HepG2 (cell line): Measurements from ENCODE around the gene ETV2. TPM values are rescaled to one million over a fixed set of nuclear protein-coding genes. Genes with fewer than 3 reads are reported as not detected.

ENCODE experiments used
- BHLHE40 ChIP-seq: IDR thresholded peaks from 2 replicates; pipeline ENCODE4 v1.6.1; 2011; ENCODE audit warnings: low read length, improper control_type of control experiment
- CERS6 ChIP-seq: sonication (generic); formaldehyde crosslinking; IDR thresholded peaks from 2 replicates; pipeline ENCODE4 v1.5.0; 2020; ENCODE audit warnings: missing genetic modification reagents
- DNMT1 ChIP-seq: sonication (generic); formaldehyde crosslinking; IDR thresholded peaks from 2 replicates; pipeline ENCODE4 v1.5.1; 2020; ENCODE audit warnings: mild to moderate bottlenecking, missing genetic modification reagents
- MEIS2 ChIP-seq: sonication (generic); formaldehyde crosslinking; IDR thresholded peaks from 2 replicates; pipeline ENCODE4 v1.9.0; 2021; ENCODE audit warnings: mild to moderate bottlenecking, missing genetic modification reagents
- NR2F6 ChIP-seq, 2 experiments: IDR thresholded peaks; 2 replicates each; pipeline ENCODE4 v1.6.1; 2016; ENCODE audit warnings: antibody characterized with exemption in 1 of 2, mild to moderate bottlenecking in 1 of 2
- SAFB2 ChIP-seq: sonication (generic); formaldehyde crosslinking; IDR thresholded peaks from 2 replicates; pipeline ENCODE4 v1.5.1; 2020; ENCODE audit warnings: missing genetic modification reagents, low read depth, mild to moderate bottlenecking, borderline replicate concordance
- TBP ChIP-seq: sonication (generic); formaldehyde crosslinking; IDR thresholded peaks from 2 replicates; pipeline ENCODE4 v1.5.0; 2020; ENCODE audit warnings: missing genetic modification reagents
- ZNF546 ChIP-seq: sonication (generic); formaldehyde crosslinking; conservative IDR thresholded peaks from 2 replicates; pipeline ENCODE4 v1.8.1; 2023; ENCODE audit warnings: mild to moderate bottlenecking, missing genetic modification reagents
- ZNF547 ChIP-seq: sonication (generic); formaldehyde crosslinking; IDR thresholded peaks from 2 replicates; pipeline ENCODE4 v1.5.1; 2020; ENCODE audit warnings: mild to moderate bottlenecking, missing genetic modification reagents
- ZNF570 ChIP-seq: sonication (generic); formaldehyde crosslinking; IDR thresholded peaks from 2 replicates; pipeline ENCODE4 v1.4.0; 2020; ENCODE audit warnings: mild to moderate bottlenecking, missing genetic modification reagents, borderline replicate concordance
- ZNF747 ChIP-seq: sonication (generic); formaldehyde crosslinking; IDR thresholded peaks from 2 replicates; pipeline ENCODE4 v1.8.1; 2023; ENCODE audit warnings: missing genetic modification reagents, mild to moderate bottlenecking, borderline replicate concordance
- ZSCAN31 ChIP-seq: sonication (generic); formaldehyde crosslinking; IDR thresholded peaks from 2 replicates; pipeline ENCODE4 v1.5.0; 2020; ENCODE audit warnings: low read depth, mild to moderate bottlenecking, missing genetic modification reagents
- polyA plus RNA-seq, 8 experiments: library from polyadenylated mRNA; depleted of rRNA in 3 of 8; stranded (reverse) in 7 of 8; unstranded in 1 of 8; fragments of >200 nt; fragmentation: Illumina TruSeq in 4 of 8; extraction: Trizol in 4 of 8; gene quantifications; 2 replicates each; pipeline versions ENCODE4 v1.2.1 to v1.2.3, GENCODE V29; 2011 to 2016; ENCODE audit warnings: low read depth in 4 of 8, missing spikeins in 1 of 8, mixed read lengths in 1 of 8; ENCODE audit not compliant: insufficient read depth in 1 of 8
- total RNA-seq, 5 experiments: library from RNA; depleted of rRNA; stranded (reverse); fragments of >200 nt; fragmentation: Illumina TruSeq; extraction: Trizol; gene quantifications; 2 replicates each; pipeline ENCODE4 v1.2.3, GENCODE V29; 2016; ENCODE audit warnings: low read depth in 1 of 5
- TF ChIP-seq, protein P1 (sequence below): sonication (generic); formaldehyde crosslinking; IDR thresholded peaks from 2 replicates; pipeline ENCODE4 v1.4.0; 2020; ENCODE audit warnings: low read depth, mild to moderate bottlenecking, missing genetic modification reagents
- TF ChIP-seq, protein P2 (sequence below): IDR thresholded peaks from 2 replicates; pipeline ENCODE4 v1.4.0; 2020; ENCODE audit warnings: mild to moderate bottlenecking, missing genetic modification reagents

Gene ETV2
- total and polyA plus RNA-seq, 2 of the 13 experiments (the other 11 are each of a cell fraction or from before 2014, with no cell fraction given): 0.07 to 0.20 TPM

- TF ChIP-seq, protein P1, sequence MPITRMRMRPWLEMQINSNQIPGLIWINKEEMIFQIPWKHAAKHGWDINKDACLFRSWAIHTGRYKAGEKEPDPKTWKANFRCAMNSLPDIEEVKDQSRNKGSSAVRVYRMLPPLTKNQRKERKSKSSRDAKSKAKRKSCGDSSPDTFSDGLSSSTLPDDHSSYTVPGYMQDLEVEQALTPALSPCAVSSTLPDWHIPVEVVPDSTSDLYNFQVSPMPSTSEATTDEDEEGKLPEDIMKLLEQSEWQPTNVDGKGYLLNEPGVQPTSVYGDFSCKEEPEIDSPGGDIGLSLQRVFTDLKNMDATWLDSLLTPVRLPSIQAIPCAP: no peak
- TF ChIP-seq SAFB2 (CRISPR knock-in tag) (no peak), BHLHE40 (no peak), ZNF546 (CRISPR knock-in tag) (no peak), ZNF570 (no peak), TBP (peak; percentile 92; the same call in 1 of the 2 replicates), ZSCAN31 (CRISPR knock-in tag) (peak; percentile 84; the same call in 1 of the 2 replicates), ZNF547 (CRISPR knock-in tag) (0 out of 2 replicates have a peak, but pooled peaks have one; percentile 3), ZNF747 (peak; percentile 48; the same call in 1 of the 2 replicates), DNMT1 (CRISPR knock-in tag) (no peak), MEIS2 (CRISPR knock-in tag) (0 out of 2 replicates have a peak, but pooled peaks have one; percentile 18), NR2F6 (IDR thresholded peaks at IDR 0.05) (peak; percentile 41; the same call in 1 of the 2 replicates), NR2F6 (CRISPR knock-in tag; IDR thresholded peaks at IDR 0.05) (peak; percentile 33; the same call in 1 of the 2 replicates), CERS6 (CRISPR knock-in tag) (no peak)
- TF ChIP-seq, protein P2, sequence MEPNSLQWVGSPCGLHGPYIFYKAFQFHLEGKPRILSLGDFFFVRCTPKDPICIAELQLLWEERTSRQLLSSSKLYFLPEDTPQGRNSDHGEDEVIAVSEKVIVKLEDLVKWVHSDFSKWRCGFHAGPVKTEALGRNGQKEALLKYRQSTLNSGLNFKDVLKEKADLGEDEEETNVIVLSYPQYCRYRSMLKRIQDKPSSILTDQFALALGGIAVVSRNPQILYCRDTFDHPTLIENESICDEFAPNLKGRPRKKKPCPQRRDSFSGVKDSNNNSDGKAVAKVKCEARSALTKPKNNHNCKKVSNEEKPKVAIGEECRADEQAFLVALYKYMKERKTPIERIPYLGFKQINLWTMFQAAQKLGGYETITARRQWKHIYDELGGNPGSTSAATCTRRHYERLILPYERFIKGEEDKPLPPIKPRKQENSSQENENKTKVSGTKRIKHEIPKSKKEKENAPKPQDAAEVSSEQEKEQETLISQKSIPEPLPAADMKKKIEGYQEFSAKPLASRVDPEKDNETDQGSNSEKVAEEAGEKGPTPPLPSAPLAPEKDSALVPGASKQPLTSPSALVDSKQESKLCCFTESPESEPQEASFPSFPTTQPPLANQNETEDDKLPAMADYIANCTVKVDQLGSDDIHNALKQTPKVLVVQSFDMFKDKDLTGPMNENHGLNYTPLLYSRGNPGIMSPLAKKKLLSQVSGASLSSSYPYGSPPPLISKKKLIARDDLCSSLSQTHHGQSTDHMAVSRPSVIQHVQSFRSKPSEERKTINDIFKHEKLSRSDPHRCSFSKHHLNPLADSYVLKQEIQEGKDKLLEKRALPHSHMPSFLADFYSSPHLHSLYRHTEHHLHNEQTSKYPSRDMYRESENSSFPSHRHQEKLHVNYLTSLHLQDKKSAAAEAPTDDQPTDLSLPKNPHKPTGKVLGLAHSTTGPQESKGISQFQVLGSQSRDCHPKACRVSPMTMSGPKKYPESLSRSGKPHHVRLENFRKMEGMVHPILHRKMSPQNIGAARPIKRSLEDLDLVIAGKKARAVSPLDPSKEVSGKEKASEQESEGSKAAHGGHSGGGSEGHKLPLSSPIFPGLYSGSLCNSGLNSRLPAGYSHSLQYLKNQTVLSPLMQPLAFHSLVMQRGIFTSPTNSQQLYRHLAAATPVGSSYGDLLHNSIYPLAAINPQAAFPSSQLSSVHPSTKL: peak; percentile 29; the same call in 1 of the 2 replicates
These were observed 12.8 kb upstream of the ETV2 start, which contains the start of gene RBM42 (continued) for GRCh38 chr19:35628565-35629331.
